Amniotic epithelial cell (primary cell): ENCODE data around the gene TBCA.

ENCODE experiments used
- DNase-seq: peaks from one replicate; pipeline ENCODE4 v3.0.0-alpha.2; 2010; ENCODE audit warnings: low read depth

The TBCA gene, protein sequence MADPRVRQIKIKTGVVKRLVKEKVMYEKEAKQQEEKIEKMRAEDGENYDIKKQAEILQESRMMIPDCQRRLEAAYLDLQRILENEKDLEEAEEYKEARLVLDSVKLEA

DNA sequence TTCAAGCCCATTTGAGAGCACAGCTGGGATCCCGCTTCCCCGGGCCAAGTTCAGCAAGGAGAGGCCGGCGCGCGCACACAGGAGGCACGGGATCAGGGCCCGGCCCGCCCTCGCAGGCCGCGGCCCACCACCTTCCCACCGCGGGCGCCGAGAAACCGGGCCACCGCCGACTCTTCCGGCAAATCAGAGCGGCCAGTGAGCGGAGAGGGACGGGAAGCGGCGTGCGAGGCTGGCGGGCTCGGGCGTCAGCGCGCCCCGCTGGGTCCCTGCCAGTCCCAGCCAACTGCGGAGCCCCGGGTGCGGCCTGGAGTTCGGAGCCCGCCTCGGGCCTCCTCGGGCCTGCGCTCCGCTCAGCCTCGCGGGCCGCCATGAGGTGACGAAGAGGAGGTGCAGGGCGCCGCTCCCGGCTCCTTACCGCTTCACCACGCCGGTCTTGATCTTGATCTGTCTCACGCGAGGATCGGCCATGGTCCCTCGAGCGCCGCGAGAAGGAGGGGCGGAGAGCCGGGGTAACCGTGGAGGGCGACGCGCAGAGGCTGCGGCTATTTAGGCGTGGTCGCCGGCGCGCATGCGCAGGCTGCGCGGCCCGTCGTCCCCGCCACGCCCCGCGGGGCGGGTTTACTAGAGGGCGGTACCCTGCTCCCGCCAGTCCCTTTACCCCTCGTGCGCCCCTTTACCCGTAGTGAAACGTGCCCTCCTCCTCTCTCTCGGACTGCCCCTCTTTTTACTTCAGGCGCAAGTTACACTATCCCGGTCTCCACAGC is at the start of gene TBCA:
Gene TBCA, minus strand, starts transcription at position 550 of the 764 bp plus-strand sequence. Its CDS starts 82 bp downstream, at position 468.
- DNase-seq = peak; percentile 86

DNA sequence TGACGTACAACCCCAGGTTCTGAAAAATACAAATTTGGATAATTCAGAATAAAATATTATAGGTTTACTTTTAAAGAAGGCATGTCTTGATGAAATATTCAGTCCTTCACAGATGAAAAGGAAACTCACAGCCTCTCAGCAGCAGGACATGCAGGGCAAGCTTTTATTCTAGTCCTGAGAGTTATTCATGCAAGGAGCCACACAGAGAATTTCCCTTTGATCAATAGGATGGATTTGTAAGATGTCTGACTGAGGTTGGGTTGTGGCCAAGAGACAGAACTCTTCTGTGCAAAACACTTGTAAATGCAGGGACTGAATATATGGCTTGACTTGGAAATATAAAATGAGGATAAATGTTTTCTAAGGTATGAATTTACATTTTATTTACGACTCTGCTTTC is 48.8 kb upstream of the TBCA start:
- DNase-seq = no peak

DNA sequence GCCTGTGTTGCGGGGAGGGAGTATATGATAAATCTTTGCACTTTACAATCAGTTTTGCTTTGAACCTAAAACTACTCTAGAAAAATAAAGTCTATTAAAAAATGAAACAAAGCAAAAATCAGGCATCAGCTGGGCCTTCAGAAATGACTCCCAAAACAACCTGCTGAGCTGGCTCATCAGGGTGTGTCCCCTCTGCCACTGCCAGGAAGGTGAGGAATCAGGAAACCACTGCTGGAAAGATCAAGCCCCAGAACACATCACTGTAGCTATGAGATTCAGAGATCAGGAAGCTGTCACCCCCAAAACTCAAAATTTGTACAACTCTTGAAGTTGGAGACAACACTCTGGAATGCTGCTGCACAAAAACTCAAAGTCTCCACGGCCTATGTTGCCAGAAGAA is 40.5 kb upstream of the TBCA start:
- no peak for DNase-seq

DNA sequence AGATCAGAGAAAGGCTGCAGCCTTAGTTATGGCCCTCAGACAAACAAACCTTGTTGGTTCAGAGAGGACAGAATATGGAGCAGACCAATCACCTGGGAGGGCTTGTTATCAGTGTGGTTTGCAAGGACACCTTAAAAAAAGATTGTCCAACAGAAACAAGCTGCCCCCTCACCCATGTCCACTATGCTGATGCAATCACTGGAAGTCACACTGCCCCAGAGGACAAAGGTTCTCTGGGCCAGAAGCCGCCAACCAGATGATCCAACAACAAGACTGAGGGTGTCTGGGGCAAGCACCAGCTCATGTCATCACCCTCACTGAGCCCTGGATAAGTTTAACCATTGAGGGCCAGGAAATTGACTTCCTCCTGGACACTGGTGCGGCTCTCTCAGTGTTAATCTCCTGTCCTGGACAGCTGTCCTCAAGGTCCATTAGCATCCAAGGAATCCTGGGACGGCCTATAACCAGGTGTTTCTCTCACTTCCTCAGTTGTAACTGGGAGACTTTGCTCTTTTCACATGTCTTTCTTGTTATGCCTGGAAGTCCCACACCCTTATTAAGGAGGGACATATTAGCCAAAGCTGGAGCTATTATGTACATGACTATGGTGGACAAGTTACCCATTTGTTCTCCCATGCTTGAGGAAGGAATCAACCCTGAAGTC is 36.9 kb upstream of the TBCA start:
- no peak for DNase-seq

DNA sequence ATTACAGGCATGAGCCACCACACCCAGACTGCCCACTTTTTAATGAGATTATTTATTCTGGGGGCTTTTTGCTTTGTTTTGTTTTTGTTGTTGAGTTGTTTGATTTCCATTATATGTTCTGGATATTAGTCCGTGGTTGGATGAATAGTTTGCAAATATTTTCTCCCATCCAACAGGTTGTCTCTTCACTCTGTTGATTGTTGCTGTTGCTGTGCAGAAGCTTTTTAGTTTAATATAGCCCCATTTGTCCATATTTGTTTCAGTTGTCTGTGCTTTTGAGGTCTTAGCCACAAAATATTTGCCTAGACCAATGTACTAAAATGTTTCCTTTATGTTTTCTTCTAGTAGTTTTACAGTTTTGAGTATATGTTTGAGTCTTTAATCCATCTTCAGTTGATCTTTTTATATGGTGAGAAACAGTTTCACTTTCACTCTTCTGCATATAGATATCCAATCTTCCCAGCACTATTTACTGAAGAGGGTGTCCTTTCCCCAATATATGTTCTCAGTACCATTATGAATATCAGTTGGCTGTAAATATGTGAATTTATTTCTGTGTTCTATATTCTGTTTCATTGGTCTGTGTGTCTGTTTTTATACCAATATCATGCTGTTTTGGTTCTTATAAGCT is 30.2 kb upstream of the TBCA start:
- DNase-seq = no peak

- no peak for DNase-seq
Measured at GRCh38 chr5:77798456-77798855, 22.3 kb upstream of the TBCA start.

DNA sequence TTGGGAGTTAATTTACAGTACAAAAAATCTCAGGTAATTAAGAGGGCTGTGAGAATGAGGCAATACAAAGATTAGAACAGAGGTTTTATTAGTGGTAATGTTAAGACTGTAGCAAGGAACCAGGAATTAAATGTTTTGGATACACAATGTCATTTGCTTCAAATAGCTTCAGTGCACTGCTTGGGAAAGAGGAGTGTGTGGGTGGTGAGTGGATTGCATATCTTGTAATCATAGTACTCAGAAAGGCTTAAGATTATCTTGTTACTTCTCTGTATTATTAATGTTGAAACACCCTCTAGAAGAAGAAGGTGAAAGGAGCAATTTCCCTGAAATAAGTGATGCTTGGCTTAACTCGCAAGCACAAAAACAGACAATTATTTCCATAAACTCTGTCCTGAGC is 21.0 kb upstream of the TBCA start:
- peak; percentile 31 for DNase-seq

DNA sequence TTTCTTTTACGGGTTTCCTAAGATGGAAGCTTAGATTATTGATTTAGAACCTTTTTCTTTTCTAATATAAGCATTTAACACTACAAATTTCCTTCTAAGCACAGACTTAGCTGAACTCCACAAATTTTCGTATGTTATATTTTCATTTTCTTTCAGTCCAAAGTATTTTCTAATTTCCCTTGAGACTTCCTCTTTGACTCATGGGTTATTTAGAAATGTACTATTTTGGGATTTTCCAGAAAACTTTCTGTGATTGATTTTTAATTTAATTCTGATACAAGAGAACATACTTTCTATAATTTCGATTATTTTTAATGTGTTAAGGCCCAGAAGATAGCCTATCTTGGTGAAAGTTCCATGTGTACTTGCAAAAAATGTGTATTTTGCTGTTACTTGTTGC is 19.7 kb upstream of the TBCA start:
- no peak for DNase-seq

DNA sequence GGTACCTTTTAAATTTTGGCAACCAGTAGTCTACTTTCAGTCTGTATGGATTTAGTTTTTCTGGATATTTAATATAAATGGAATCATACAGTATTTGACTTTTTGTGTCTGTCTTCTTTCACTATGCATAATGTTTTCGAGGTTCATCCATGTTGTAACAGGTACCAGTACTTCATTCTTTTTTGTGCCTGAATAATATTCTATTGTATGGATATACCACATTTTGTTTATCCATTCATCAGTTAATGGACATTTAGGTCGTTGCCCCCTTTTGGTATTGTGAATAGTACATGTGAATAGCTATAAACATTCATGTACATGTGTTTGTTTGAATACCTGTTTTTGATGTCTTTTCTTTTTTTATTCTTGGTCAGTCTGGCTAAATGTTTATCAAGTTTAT is 19.1 kb upstream of the TBCA start:
- no peak for DNase-seq

- DNase-seq = no peak
Measured at GRCh38 chr5:77791926-77792325, 15.8 kb upstream of the TBCA start.

DNA sequence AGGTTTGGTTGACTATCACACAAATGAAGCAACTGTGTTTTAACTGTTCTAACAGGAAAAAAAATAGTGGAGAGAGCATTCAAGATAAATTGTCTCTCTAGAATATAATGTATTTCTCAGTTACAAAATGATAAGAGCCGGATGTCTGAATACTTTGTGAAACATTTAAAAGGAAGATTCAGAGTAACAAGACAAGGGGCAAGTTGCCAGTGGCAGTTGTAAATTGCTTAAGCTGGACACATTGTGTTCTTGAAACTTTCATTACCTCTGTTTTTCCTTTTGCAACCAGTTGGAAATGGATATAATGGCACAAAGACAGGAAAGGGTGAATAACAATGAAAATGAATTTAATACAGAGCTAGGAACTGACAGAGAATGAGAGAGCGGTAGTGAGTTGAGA is 15.2 kb upstream of the TBCA start:
- DNase-seq = peak; percentile 9

DNA sequence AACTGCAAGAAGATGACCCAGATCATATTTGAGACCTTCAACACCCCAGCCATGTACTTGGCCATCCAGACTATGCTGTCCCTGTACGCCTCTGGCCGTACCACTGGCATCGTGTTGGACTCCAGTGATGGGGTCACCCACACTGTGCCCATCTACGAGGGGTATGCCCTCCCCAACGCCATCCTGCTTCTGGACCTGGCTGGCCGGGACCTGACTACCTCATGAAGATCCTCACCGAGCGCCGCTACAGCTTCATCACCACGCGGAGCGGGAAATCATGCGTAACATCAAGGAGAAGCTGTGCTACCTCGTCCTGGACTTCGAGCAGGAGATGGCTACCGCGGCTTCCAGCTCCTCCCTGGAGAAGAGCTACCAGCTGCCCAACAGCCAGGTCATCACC is 9.1 kb upstream of the TBCA start:
- no peak for DNase-seq

GRCh38 chr5:77784735-77785134 is 8.6 kb upstream of the TBCA start:
- no peak for DNase-seq

GRCh38 chr5:77781076-77781475 is 4.9 kb upstream of the TBCA start:
- no peak for DNase-seq

GRCh38 chr5:77778881-77779438 is 2.8 kb upstream of the TBCA start:
- no peak for DNase-seq

DNA sequence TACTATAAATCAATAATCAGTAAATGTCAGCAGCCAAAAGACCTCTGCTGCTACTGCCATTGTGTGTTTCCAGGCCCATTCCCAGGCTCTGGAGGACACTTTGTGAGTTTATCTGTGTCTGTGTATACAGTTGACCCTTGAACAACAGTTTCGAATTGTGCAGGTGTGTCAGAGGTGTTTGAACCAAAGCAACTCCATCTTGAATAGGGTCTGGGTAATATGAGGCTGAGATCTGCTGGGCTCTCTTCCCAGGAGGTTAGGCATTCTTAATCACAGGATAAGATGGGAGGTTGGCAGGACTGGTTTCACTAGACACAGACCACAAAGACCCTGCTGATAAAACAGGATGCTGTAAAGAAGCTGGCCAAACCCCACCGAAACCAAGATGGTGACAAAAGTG is 2.3 kb upstream of the TBCA start:
- DNase-seq = no peak

DNA sequence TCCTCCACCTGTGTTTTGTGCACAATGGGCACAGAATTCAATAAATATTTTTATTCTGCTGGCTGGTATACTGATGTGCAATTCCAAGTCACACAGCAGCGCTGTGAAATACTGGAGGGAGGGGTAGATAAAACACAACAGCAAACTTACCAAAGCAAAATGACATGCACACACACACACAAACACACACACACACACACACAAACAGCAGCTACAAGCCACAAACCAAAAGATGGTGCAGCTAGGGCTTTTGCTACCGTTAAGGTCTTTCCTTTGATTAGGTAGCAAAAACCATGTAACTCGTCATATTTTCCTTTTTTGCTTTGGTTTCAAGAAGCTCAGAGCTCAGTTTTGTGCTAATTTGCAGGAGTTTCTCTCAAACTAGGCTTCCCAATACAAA is 1.8 kb upstream of the TBCA start:
- no peak for DNase-seq

DNA sequence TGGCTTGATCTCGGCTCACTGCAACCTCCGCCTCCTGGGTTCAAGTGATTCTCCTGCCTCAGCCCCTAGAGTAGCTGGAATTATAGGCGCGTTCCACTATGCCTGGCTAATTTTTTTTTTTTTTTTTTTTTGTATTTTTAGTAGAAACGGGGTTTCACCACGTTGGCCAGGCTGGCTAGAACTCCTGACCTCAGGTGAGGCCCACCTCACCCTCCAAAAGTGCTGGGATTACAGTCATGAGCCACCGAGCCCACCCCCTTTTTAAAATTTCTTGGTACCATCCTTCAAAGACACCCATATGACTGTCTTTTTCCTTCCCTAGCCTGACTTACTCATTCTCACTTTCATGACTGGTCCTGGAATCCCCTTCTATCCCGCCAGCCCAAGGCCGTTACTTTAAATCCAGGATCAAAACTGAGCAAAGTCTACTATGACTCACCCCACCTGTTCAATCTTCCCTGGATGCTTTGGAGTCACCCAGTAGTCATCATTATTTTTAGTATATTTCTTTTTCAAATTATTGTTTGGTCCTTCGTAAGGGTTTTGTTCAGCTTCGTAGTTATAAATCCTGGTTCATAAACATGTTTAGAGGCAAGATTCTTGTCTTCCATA is 1.2 kb upstream of the TBCA start:
- peak; percentile 14 for DNase-seq

- DNase-seq = peak; percentile 57
Measured at GRCh38 chr5:77776554-77777206, 541 bp upstream of the TBCA start.

- no peak for DNase-seq
Measured at GRCh38 chr5:77774981-77775789, 954 bp downstream of the TBCA start.

- DNase-seq = no peak
Measured at GRCh38 chr5:77773734-77774280, 2.3 kb downstream of the TBCA start.
